Activated CD4-positive, alpha-beta T cell treated with anti-CD3 and anti-CD28 coated beads, Interleukin-2, amount 50 U/mL, for 48 hours (primary cell): Measurements from ENCODE around the gene DYNC2H1.
"Not testable (repeated sequence)": the region's sequence is repeated elsewhere in the genome, so short reads cannot be mapped to it uniquely, and the experiment has no call there.

Experiments
- DNase-seq, 2 experiments: peaks; one replicate each; pipeline ENCODE4 v3.0.0-alpha.2; 2020

The DYNC2H1 gene

GRCh38 chr11:103108933-103109817, at the start of gene DYNC2H1:
DYNC2H1 (plus strand) TSS chr11:103109426; CDS start chr11:103109575, 149 bp downstream.
- DNase-seq = peak; percentile 85 to 88

- no peak for DNase-seq
Measured at GRCh38 chr11:103061656-103062055, 47.6 kb upstream of the DYNC2H1 start.

GRCh38 chr11:103067118-103067517, 42.1 kb upstream of the DYNC2H1 start:
- no peak for DNase-seq

- DNase-seq = no peak
Measured at GRCh38 chr11:103069367-103069766, 39.9 kb upstream of the DYNC2H1 start.

GRCh38 chr11:103070142-103070541, 39.1 kb upstream of the DYNC2H1 start:
- no peak for DNase-seq

GRCh38 chr11:103071008-103071407, 38.2 kb upstream of the DYNC2H1 start:
- DNase-seq = no peak

GRCh38 chr11:103076361-103076760, 32.9 kb upstream of the DYNC2H1 start:
- DNase-seq = no peak

- no peak for DNase-seq
Measured at GRCh38 chr11:103077554-103077953, 31.7 kb upstream of the DYNC2H1 start.

- DNase-seq = no peak
Measured at GRCh38 chr11:103078710-103079109, 30.5 kb upstream of the DYNC2H1 start.

- no peak for DNase-seq
Measured at GRCh38 chr11:103079833-103080232, 29.4 kb upstream of the DYNC2H1 start.

GRCh38 chr11:103085758-103086365, 23.4 kb upstream of the DYNC2H1 start:
- no peak for DNase-seq

GRCh38 chr11:103086461-103086860, 22.8 kb upstream of the DYNC2H1 start:
- DNase-seq = no peak

GRCh38 chr11:103091064-103091800, 18.0 kb upstream of the DYNC2H1 start:
- DNase-seq = peak; percentile 52 to 57

GRCh38 chr11:103091801-103092524, 17.3 kb upstream of the DYNC2H1 start, which contains the start of gene DCUN1D5:
DCUN1D5 (minus strand) TSS chr11:103092160; CDS start chr11:103091872, 288 bp downstream.
- peak; percentile 96 to 97 for DNase-seq

- no peak for DNase-seq
Measured at GRCh38 chr11:103097279-103097678, 11.9 kb upstream of the DYNC2H1 start.

GRCh38 chr11:103109818-103110388, 677 bp downstream of the DYNC2H1 start:
- DNase-seq = peak in 1 of 2 experiments; percentile 14

GRCh38 chr11:103110391-103110790, 1.2 kb downstream of the DYNC2H1 start:
- no peak for DNase-seq

- no peak for DNase-seq
Measured at GRCh38 chr11:103111400-103111799, 2.2 kb downstream of the DYNC2H1 start.

- no peak for DNase-seq
Measured at GRCh38 chr11:103112364-103112763, 3.1 kb downstream of the DYNC2H1 start.

GRCh38 chr11:103114836-103115235, 5.6 kb downstream of the DYNC2H1 start:
- DNase-seq = no peak

- DNase-seq = no peak
Measured at GRCh38 chr11:103125462-103125861, 16.2 kb downstream of the DYNC2H1 start.

- DNase-seq = not testable (repeated sequence)
Measured at GRCh38 chr11:103141986-103142385, 32.8 kb downstream of the DYNC2H1 start.
